ENCODE measurements around the gene KLHL35. TPM values are rescaled to one million over a fixed set of nuclear protein-coding genes. Genes with fewer than 3 reads are reported as not detected.

KLHL35 gene
- total RNA-seq, 1 experiment from 2014 or later, result 8.4 TPM

- TF ChIP-seq EZH2phosphoT487 (IDR thresholded peaks at IDR 0.05; ENCODE audit: borderline replicate concordance, low read length), result no peak
- TF ChIP-seq EZH2 (IDR thresholded peaks at IDR 0.05; ENCODE audit: low read length, unreplicated experiment), result no peak
- TF ChIP-seq CTCF (conservative IDR thresholded peaks at IDR 0.05; ENCODE audit: low read depth, low read length), result no peak
- no peak overlapping the region for H3K9ac ChIP-seq (ENCODE audit: low read length)
- H3F3A ChIP-seq (ENCODE audit: low read length, unreplicated experiment), result no peaks in the 10 kb centered on the region
- H3K9me3 ChIP-seq (ENCODE audit: low read length), result no peaks in the 10 kb centered on the region
- no TSS peak for BruUV-seq (replicated peaks)
- intact Hi-C loops (cut with micrococcal nuclease), result no loop called here
- no peaks in the 10 kb centered on the region for H3K4me1 ChIP-seq (ENCODE audit: insufficient read depth, low read length)
- ATAC-seq (no peak), DNase-seq (no peak)
- no peak overlapping the region for H3K27ac ChIP-seq (ENCODE audit: low read length)
- no peaks in the 10 kb centered on the region for H4K20me1 ChIP-seq (ENCODE audit: low read length)
- no peak overlapping the region for H3K4me2 ChIP-seq (ENCODE audit: low read length)
- H3K27me3 ChIP-seq (ENCODE audit: low read length), result no peaks in the 10 kb centered on the region
- ChIA-PET POLR2A (ENCODE audit: unreplicated experiment) (no interaction called here), CTCF (no interaction called here)
- H2AFZ ChIP-seq (ENCODE audit: low read length), result no peak overlapping the region
- no peaks in the 10 kb centered on the region for H3K79me2 ChIP-seq (ENCODE audit: low read length)
- no peak overlapping the region for H3K4me3 ChIP-seq (ENCODE audit: low read length)
- H3K9me2 ChIP-seq (replicated peaks; ENCODE audit: low read length), result no peaks in the 10 kb centered on the region
- no peaks in the 10 kb centered on the region for H3K36me3 ChIP-seq (ENCODE audit: low read depth, low read length)
Measured at GRCh38 chr11:75439495-75440120, 6.6 kb upstream of the KLHL35 start.

- Histone ChIP-seq H3K4me2 (ENCODE audit: low read length) (no peak overlapping the region), H3K9me3 (ENCODE audit: low read length) (no peaks in the 10 kb centered on the region), H3F3A (ENCODE audit: low read length, unreplicated experiment) (no peaks in the 10 kb centered on the region), H3K27ac (ENCODE audit: low read length) (no peak overlapping the region), H3K9me2 (replicated peaks; ENCODE audit: low read length) (no peaks in the 10 kb centered on the region), H3K4me3 (ENCODE audit: low read length) (no peak overlapping the region), H3K27me3 (ENCODE audit: low read length) (no peaks in the 10 kb centered on the region), H3K9ac (ENCODE audit: low read length) (no peak overlapping the region), H2AFZ (ENCODE audit: low read length) (no peak overlapping the region), H3K36me3 (ENCODE audit: low read depth, low read length) (no peaks in the 10 kb centered on the region), H4K20me1 (ENCODE audit: low read length) (no peaks in the 10 kb centered on the region), H3K79me2 (ENCODE audit: low read length) (no peaks in the 10 kb centered on the region), H3K4me1 (ENCODE audit: insufficient read depth, low read length) (no peaks in the 10 kb centered on the region)
- no peak for DNase-seq
- no peak for ATAC-seq
- POLR2A ChIA-PET (ENCODE audit: unreplicated experiment), result no interaction called here
- CTCF ChIA-PET, result no interaction called here
- intact Hi-C loops (cut with micrococcal nuclease), result no loop called here
- TF ChIP-seq CTCF (conservative IDR thresholded peaks at IDR 0.05; ENCODE audit: low read depth, low read length) (no peak), EZH2phosphoT487 (IDR thresholded peaks at IDR 0.05; ENCODE audit: borderline replicate concordance, low read length) (no peak), EZH2 (IDR thresholded peaks at IDR 0.05; ENCODE audit: low read length, unreplicated experiment) (no peak)
- BruUV-seq (replicated peaks), result no TSS peak
Measured at GRCh38 chr11:75439026-75439425, 6.0 kb upstream of the KLHL35 start.

GRCh38 chr11:75437966-75438659, 5.1 kb upstream of the KLHL35 start:
- BruUV-seq (replicated peaks), result no TSS peak
- ATAC-seq, result no peak

More at GRCh38 chr11:75437966-75438659, 5.1 kb upstream of the KLHL35 start:
- Histone ChIP-seq H3F3A (ENCODE audit: low read length, unreplicated experiment) (no peaks in the 10 kb centered on the region), H3K9me2 (replicated peaks; ENCODE audit: low read length) (no peaks in the 10 kb centered on the region), H3K4me3 (ENCODE audit: low read length) (no peak overlapping the region), H3K4me1 (ENCODE audit: insufficient read depth, low read length) (no peaks in the 10 kb centered on the region), H3K36me3 (ENCODE audit: low read depth, low read length) (no peaks in the 10 kb centered on the region), H3K9ac (ENCODE audit: low read length) (no peak overlapping the region), H2AFZ (ENCODE audit: low read length) (no peak overlapping the region), H3K27me3 (ENCODE audit: low read length) (no peaks in the 10 kb centered on the region), H3K79me2 (ENCODE audit: low read length) (no peaks in the 10 kb centered on the region), H3K9me3 (ENCODE audit: low read length) (no peaks in the 10 kb centered on the region), H3K27ac (ENCODE audit: low read length) (no peak overlapping the region), H4K20me1 (ENCODE audit: low read length) (no peaks in the 10 kb centered on the region), H3K4me2 (ENCODE audit: low read length) (no peak overlapping the region)
- CTCF ChIA-PET, result no interaction called here
- TF ChIP-seq EZH2 (IDR thresholded peaks at IDR 0.05; ENCODE audit: low read length, unreplicated experiment) (no peak), EZH2phosphoT487 (IDR thresholded peaks at IDR 0.05; ENCODE audit: borderline replicate concordance, low read length) (no peak), CTCF (conservative IDR thresholded peaks at IDR 0.05; ENCODE audit: low read depth, low read length) (no peak)
- POLR2A ChIA-PET (ENCODE audit: unreplicated experiment), result no interaction called here
- intact Hi-C loops (cut with micrococcal nuclease), result no loop called here
- DNase-seq, result no peak
